Right lobe of liver (tissue), 4 donors: ENCODE measurements around the gene KIF9.

Source experiments
- CTCF ChIP-seq, 4 donors: fragments of 200-600 bp in 3 of 4; fragments of 450-650 bp in 1 of 4; IDR thresholded peaks; one replicate each; pipeline versions ENCODE4 v1.5.1 to v1.8.0; 2016 to 2022; ENCODE audit warnings: antibody characterized with exemption in 4 of 4, mild to moderate bottlenecking in 2 of 4
- POLR2A ChIP-seq: fragments of 450-650 bp; IDR thresholded peaks from one replicate; pipeline ENCODE4 v1.6.1; 2017; ENCODE audit warnings: antibody characterized with exemption, mild to moderate bottlenecking
- donor health status: DM: no; HTN: no; CAD: no.
- donor health status: DM: no; HTN: no; CAD: no.
- donor health status: DM: no; HTN: yes; CAD: no.

- TF ChIP-seq CTCF (IDR thresholded peaks at IDR 0.05) (no peak), POLR2A (no peak)
Observed at GRCh38 chr3:47323431-47324277, 41.1 kb upstream of the KIF9 start.
